Ovary (tissue), 3 donors: ENCODE data around the gene PARP14.

Experiments
- POLR2A ChIP-seq: fragments of 450-650 bp; IDR thresholded peaks from one replicate; pipeline ENCODE4 v1.6.1; 2017; ENCODE audit warnings: antibody characterized with exemption, mild to moderate bottlenecking, moderate library complexity
- TF ChIP-seq, protein P1 (sequence below), 3 donors: fragments of 450-650 bp in 2 of 3; fragments of 200-600 bp in 1 of 3; IDR thresholded peaks; one replicate each; pipeline versions ENCODE4 v1.5.1 to v1.8.0; 2016 to 2022; ENCODE audit warnings: antibody characterized with exemption in 3 of 3, mild to moderate bottlenecking in 1 of 3
- donor health status: DM: no; HTN: no; CAD: no.

DNA sequence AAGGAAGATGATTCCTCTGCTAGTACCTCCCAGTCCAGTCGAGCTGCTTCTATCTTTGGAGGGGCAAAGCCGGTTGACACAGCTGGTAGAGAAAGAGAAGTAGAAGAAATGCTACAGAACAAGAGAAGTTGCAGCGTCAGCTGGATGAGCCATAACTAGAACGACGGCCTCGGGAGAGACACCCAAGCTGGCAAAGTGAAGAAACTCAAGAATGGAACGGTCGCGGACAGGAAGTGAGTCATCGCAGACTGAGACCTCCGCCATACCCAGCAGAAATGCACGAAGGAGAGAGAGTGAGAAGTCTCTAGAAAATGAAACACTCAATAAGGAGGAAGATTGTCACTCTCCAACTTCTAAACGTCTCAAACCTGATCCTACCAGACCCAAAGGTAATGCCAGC lies 19.0 kb upstream of the PARP14 start:
- TF ChIP-seq, protein P1, sequence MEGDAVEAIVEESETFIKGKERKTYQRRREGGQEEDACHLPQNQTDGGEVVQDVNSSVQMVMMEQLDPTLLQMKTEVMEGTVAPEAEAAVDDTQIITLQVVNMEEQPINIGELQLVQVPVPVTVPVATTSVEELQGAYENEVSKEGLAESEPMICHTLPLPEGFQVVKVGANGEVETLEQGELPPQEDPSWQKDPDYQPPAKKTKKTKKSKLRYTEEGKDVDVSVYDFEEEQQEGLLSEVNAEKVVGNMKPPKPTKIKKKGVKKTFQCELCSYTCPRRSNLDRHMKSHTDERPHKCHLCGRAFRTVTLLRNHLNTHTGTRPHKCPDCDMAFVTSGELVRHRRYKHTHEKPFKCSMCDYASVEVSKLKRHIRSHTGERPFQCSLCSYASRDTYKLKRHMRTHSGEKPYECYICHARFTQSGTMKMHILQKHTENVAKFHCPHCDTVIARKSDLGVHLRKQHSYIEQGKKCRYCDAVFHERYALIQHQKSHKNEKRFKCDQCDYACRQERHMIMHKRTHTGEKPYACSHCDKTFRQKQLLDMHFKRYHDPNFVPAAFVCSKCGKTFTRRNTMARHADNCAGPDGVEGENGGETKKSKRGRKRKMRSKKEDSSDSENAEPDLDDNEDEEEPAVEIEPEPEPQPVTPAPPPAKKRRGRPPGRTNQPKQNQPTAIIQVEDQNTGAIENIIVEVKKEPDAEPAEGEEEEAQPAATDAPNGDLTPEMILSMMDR (IDR thresholded peaks at IDR 0.05): no peak
- TF ChIP-seq POLR2A: no peak
